Measurements from ENCODE around the gene SLC37A1.

Gene SLC37A1

DNA sequence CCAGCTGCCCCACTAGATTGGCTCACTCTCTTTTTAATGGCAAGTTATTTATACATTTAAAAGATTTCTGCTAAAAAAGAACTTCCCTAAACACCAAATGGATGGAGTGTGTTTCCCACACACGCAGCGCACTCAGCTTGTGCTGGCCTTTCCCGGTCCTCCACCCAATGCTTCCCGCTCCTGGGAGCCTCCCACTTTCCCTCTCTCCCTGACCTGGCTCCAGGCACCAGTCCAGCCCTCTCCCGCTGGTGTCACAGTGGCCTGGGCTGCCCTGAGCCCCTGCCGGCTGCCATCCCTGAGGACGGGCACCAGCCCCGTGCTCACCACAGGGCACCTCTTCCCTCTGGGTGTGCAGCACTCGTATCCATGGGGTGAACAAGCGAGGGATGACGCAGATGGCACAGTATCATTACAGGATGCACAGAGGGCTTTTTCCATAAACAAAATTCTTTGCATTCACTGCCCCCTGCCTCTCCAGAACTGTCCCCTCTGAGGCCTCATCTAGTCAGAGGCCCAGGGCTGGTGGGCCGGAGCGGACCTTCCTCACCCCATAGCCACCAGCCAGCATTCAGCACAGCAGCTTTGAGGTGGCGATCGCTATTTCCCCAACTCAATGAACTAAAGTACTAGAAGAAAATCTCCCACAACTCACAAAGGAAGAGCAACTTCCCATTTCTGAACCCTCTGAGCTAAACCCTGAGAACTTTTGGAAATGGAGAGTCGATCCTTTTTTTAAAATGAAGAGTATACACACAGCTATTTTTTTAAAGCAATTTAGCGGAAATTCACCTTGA lies 68.5 kb downstream of the SLC37A1 start:
- TF ChIP-seq, protein P1, sequence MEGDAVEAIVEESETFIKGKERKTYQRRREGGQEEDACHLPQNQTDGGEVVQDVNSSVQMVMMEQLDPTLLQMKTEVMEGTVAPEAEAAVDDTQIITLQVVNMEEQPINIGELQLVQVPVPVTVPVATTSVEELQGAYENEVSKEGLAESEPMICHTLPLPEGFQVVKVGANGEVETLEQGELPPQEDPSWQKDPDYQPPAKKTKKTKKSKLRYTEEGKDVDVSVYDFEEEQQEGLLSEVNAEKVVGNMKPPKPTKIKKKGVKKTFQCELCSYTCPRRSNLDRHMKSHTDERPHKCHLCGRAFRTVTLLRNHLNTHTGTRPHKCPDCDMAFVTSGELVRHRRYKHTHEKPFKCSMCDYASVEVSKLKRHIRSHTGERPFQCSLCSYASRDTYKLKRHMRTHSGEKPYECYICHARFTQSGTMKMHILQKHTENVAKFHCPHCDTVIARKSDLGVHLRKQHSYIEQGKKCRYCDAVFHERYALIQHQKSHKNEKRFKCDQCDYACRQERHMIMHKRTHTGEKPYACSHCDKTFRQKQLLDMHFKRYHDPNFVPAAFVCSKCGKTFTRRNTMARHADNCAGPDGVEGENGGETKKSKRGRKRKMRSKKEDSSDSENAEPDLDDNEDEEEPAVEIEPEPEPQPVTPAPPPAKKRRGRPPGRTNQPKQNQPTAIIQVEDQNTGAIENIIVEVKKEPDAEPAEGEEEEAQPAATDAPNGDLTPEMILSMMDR (IDR thresholded peaks at IDR 0.05; ENCODE audit: insufficient read depth, low read length, poor library complexity, severe bottlenecking) = no peak
- no peak for TF ChIP-seq EZH2phosphoT487 (conservative IDR thresholded peaks at IDR 0.05; ENCODE audit: low read length)
- H3K9me3 ChIP-seq (ENCODE audit: insufficient read depth, low read length) = no peaks in the 10 kb centered on the region
- H3K4me3 ChIP-seq (ENCODE audit: insufficient read depth, low read length, poor library complexity, severe bottlenecking) = no peak overlapping the region
- no peak overlapping the region for H3K27ac ChIP-seq (ENCODE audit: low read depth, low read length)
- H3K4me2 ChIP-seq (ENCODE audit: low read depth, low read length, poor library complexity, severe bottlenecking) = no peak overlapping the region
- H3K9ac ChIP-seq (ENCODE audit: low read length) = no peak overlapping the region
- no peaks in the 10 kb centered on the region for H3K79me2 ChIP-seq (ENCODE audit: insufficient read depth, low read length)
- H3K36me3 ChIP-seq (ENCODE audit: low read length) = 0 out of 2 replicates have a peak, but pooled peaks cover under 1% of the 10 kb centered on the region
- H3K27me3 ChIP-seq (ENCODE audit: low read length) = no peaks in the 10 kb centered on the region
- no peak overlapping the region for H2AFZ ChIP-seq (ENCODE audit: low read depth, low read length, severe bottlenecking)
- no peaks in the 10 kb centered on the region for H3F3A ChIP-seq (ENCODE audit: insufficient read depth)
- H3K9me2 ChIP-seq (replicated peaks; ENCODE audit: insufficient read depth, low read length) = no peaks in the 10 kb centered on the region
- H4K20me1 ChIP-seq (ENCODE audit: low read depth, low read length) = no peaks in the 10 kb centered on the region

DNA sequence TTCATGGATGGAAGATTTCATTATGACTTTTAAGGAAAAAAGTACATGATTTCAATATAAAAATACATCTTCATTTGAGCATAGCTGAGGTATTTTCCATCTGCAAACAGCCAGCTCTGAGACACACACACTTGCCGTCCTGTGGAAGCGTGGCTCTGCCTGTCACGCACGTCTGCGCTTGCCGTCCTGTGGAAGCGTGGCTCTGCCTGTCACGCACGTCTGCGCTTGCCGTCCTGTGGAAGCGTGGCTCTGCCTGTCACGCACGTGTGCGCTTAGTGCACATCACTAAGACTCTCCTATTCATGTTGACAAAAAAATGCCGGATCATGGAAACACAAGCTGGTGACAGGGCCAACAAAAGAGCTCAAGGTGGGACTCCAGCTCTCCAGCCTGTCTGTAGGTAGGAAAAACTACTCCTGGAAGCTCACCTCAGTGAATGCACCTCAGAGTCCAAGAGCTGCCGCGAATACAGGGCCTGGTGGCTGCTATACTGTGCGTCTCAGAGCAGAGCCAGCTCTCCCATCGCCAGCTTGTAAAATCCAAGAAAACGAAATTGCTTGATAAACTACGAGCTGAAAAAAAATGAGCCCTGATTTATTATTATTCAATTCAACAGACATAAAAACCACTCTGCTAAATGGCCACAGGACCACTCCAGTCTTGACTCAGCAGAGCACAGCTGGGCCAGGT lies 69.3 kb downstream of the SLC37A1 start:
- Histone ChIP-seq H2AFZ (ENCODE audit: low read depth, low read length, severe bottlenecking) (no peak overlapping the region), H3K4me2 (ENCODE audit: low read depth, low read length, poor library complexity, severe bottlenecking) (no peak overlapping the region), H3K9me2 (replicated peaks; ENCODE audit: insufficient read depth, low read length) (no peaks in the 10 kb centered on the region), H3F3A (ENCODE audit: insufficient read depth) (no peaks in the 10 kb centered on the region), H3K27ac (ENCODE audit: low read depth, low read length) (no peak overlapping the region), H3K36me3 (ENCODE audit: low read length) (no peaks in the 10 kb centered on the region), H3K4me3 (ENCODE audit: insufficient read depth, low read length, poor library complexity, severe bottlenecking) (no peak overlapping the region), H3K79me2 (ENCODE audit: insufficient read depth, low read length) (no peaks in the 10 kb centered on the region), H3K9ac (ENCODE audit: low read length) (no peak overlapping the region), H4K20me1 (ENCODE audit: low read depth, low read length) (no peaks in the 10 kb centered on the region), H3K9me3 (ENCODE audit: insufficient read depth, low read length) (no peaks in the 10 kb centered on the region), H3K27me3 (ENCODE audit: low read length) (no peaks in the 10 kb centered on the region)
- TF ChIP-seq, protein P1 (IDR thresholded peaks at IDR 0.05; ENCODE audit: insufficient read depth, low read length, poor library complexity, severe bottlenecking) = no peak
- TF ChIP-seq EZH2phosphoT487 (conservative IDR thresholded peaks at IDR 0.05; ENCODE audit: low read length) = no peak

DNA sequence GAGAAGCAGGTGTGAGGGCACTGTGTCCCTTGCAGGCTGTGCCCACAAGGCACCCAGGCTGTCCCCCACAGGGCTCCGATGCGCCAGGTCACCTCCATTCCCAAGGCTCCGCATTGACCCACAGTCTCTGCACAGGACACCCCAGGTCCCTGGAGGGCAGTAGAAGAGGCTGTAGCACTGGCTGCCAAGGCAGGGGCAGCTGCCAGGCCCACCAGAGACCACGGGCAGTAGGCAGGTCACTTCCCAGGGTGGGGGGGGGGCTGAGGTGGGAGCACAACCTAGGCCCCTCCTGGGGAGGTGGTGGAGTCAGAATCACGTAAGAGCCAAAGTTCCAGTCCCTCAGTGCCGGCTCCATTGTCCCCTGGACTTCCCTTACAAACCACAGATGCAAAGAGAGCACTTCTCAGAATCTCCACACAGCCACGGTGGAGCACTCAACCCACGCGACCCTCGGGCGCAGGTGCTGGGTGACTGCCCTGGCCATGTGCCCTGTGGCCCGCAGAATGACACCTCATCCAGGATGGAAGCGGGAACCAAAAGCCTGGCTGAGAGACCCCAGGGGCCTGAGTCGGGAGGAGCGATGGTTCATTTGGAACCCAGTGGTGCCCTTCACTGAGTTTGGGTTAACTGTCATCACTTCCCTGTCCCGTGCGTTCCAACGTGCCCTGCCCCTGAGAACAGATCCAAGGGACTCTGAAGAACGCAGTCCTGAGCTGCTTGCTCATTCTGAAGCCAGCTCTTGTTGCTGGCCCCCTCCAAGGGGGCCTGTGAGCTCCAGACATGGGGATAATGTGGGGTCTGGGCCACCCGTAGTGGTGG lies 70.0 kb downstream of the SLC37A1 start:
- TF ChIP-seq, protein P1 (IDR thresholded peaks at IDR 0.05; ENCODE audit: insufficient read depth, low read length, poor library complexity, severe bottlenecking) = no peak
- no peak for TF ChIP-seq EZH2phosphoT487 (conservative IDR thresholded peaks at IDR 0.05; ENCODE audit: low read length)
- no peaks in the 10 kb centered on the region for H3K27me3 ChIP-seq (ENCODE audit: low read length)
- H3K9ac ChIP-seq (ENCODE audit: low read length) = no peak overlapping the region
- no peaks in the 10 kb centered on the region for H3K79me2 ChIP-seq (ENCODE audit: insufficient read depth, low read length)
- no peaks in the 10 kb centered on the region for H3F3A ChIP-seq (ENCODE audit: insufficient read depth)
- H3K4me3 ChIP-seq (ENCODE audit: insufficient read depth, low read length, poor library complexity, severe bottlenecking) = no peak overlapping the region
- H3K4me2 ChIP-seq (ENCODE audit: low read depth, low read length, poor library complexity, severe bottlenecking) = no peak overlapping the region
- H4K20me1 ChIP-seq (ENCODE audit: low read depth, low read length) = no peaks in the 10 kb centered on the region
- H3K27ac ChIP-seq (ENCODE audit: low read depth, low read length) = no peak overlapping the region
- H2AFZ ChIP-seq (ENCODE audit: low read depth, low read length, severe bottlenecking) = no peak overlapping the region
- no peaks in the 10 kb centered on the region for H3K36me3 ChIP-seq (ENCODE audit: low read length)
- H3K9me2 ChIP-seq (replicated peaks; ENCODE audit: insufficient read depth, low read length) = no peaks in the 10 kb centered on the region
- H3K9me3 ChIP-seq (ENCODE audit: insufficient read depth, low read length) = no peaks in the 10 kb centered on the region
